ENCODE data around the gene SCAF11. TPM values are rescaled to one million over a fixed set of nuclear protein-coding genes. Genes with fewer than 3 reads are reported as not detected.

Gene SCAF11
- total RNA-seq, 1 experiment from 2014 or later, result 121 TPM

DNA sequence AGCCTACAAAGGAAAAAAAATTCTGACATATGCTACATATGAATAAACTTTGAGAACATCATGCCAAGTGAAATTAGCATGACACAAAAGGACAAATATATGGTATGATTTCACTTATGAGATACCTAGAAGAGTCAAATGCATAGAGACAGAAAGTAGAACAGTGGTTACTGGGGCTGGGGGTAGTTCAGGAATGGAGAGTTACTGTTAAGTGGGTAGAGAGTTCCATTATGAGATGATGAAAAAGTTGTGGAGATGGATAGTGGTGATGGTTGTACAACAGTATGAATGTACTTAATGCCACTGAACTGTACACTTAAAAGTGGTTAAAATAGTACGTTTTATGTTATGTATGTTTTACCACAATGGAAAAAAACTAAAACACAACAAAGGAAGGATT, 92.3 kb downstream of the SCAF11 start:
- no TSS peak for BruUV-seq (replicated peaks)
- intact Hi-C loops (cut with micrococcal nuclease; ENCODE audit: unreplicated experiment), result no loop called here
- Histone ChIP-seq H3K9me3 (ENCODE audit: low read depth, low read length, poor library complexity, severe bottlenecking) (no peaks in the 10 kb centered on the region), H3K27me3 (replicated peaks; ENCODE audit: insufficient read depth, low read depth, low read length, poor library complexity) (no peaks in the 10 kb centered on the region), H3K27ac (ENCODE audit: low read depth, low read length, poor library complexity, severe bottlenecking) (no peak overlapping the region), H3K4me3 (ENCODE audit: low read depth, low read length, poor library complexity, severe bottlenecking) (no peak overlapping the region), H3K36me3 (ENCODE audit: insufficient read depth, low read length, poor library complexity, severe bottlenecking) (peaks cover 42% of the 10 kb centered on the region), H3K4me1 (ENCODE audit: insufficient read depth, low read length, poor library complexity, severe bottlenecking) (no peaks in the 10 kb centered on the region)
- POLR2A ChIA-PET (ENCODE audit: low non-redundant PET), result no interaction called here
- no peak for DNase-seq (ENCODE audit: low spot score)
- CTCF ChIA-PET, result no interaction called here
- TF ChIP-seq, protein P1, sequence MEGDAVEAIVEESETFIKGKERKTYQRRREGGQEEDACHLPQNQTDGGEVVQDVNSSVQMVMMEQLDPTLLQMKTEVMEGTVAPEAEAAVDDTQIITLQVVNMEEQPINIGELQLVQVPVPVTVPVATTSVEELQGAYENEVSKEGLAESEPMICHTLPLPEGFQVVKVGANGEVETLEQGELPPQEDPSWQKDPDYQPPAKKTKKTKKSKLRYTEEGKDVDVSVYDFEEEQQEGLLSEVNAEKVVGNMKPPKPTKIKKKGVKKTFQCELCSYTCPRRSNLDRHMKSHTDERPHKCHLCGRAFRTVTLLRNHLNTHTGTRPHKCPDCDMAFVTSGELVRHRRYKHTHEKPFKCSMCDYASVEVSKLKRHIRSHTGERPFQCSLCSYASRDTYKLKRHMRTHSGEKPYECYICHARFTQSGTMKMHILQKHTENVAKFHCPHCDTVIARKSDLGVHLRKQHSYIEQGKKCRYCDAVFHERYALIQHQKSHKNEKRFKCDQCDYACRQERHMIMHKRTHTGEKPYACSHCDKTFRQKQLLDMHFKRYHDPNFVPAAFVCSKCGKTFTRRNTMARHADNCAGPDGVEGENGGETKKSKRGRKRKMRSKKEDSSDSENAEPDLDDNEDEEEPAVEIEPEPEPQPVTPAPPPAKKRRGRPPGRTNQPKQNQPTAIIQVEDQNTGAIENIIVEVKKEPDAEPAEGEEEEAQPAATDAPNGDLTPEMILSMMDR (conservative IDR thresholded peaks at IDR 0.05; ENCODE audit: low read depth, low read length), result no peak
- TF ChIP-seq EZH2 (IDR thresholded peaks at IDR 0.05; ENCODE audit: borderline replicate concordance, low read depth, low read length, poor library complexity, severe bottlenecking), result no peak

DNA sequence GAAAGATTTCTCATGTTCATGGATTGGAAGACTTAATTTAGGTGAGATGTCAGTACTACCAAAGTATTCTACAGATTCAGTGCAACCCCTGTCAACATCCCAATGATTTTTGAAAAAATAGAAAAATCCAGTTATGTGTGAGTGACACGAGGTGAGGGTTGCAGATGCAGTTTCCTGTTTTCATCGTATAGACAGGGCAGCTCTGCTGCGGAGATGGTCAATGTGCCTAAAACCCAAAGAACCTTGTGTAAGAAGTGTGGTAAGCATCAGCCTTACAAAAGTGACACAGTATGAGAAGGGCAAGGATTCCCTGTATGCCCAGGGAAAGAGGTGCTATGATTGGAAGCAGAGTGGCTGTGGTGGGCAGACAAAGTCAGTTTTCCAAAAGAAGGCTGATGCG, 94.4 kb downstream of the SCAF11 start:
- no peak for DNase-seq (ENCODE audit: low spot score)
- no peak overlapping the region for H3K27ac ChIP-seq (ENCODE audit: low read depth, low read length, poor library complexity, severe bottlenecking)
- peaks cover 46% of the 10 kb centered on the region for H3K36me3 ChIP-seq (ENCODE audit: insufficient read depth, low read length, poor library complexity, severe bottlenecking)
- no peak overlapping the region for H3K4me3 ChIP-seq (ENCODE audit: low read depth, low read length, poor library complexity, severe bottlenecking)
- H3K9me3 ChIP-seq (ENCODE audit: low read depth, low read length, poor library complexity, severe bottlenecking), result no peaks in the 10 kb centered on the region
- H3K4me1 ChIP-seq (ENCODE audit: insufficient read depth, low read length, poor library complexity, severe bottlenecking), result no peaks in the 10 kb centered on the region
- POLR2A ChIA-PET (ENCODE audit: low non-redundant PET), result no interaction called here
- no TSS peak for BruUV-seq (replicated peaks)
- TF ChIP-seq, protein P1 (conservative IDR thresholded peaks at IDR 0.05; ENCODE audit: low read depth, low read length), result no peak
- TF ChIP-seq EZH2 (IDR thresholded peaks at IDR 0.05; ENCODE audit: borderline replicate concordance, low read depth, low read length, poor library complexity, severe bottlenecking), result no peak
- CTCF ChIA-PET, result no interaction called here
- intact Hi-C loops (cut with micrococcal nuclease; ENCODE audit: unreplicated experiment), result no loop called here
- H3K27me3 ChIP-seq (replicated peaks; ENCODE audit: insufficient read depth, low read depth, low read length, poor library complexity), result no peaks in the 10 kb centered on the region

DNA sequence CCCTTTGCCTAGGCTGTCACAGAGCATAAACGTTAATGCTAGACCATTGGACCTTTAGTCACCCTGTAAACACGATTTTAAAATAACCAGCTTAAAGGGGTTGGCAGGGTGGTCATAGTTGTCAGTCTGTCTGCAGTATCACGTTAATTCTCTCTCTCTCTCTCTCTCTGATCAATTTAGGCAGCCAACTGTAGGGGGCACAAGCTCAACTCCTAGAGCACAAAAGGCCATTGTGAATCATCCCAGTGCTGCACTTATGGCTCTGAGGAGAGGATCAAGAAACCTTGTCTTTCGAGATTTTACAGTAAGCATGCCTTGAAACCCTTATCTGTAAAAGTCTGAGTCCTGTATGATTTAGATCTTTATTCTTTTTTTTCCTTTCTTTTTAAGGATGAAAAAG, 97.1 kb downstream of the SCAF11 start:
- intact Hi-C loops (cut with micrococcal nuclease; ENCODE audit: unreplicated experiment), result no loop called here
- no peaks in the 10 kb centered on the region for H3K9me3 ChIP-seq (ENCODE audit: low read depth, low read length, poor library complexity, severe bottlenecking)
- ChIA-PET POLR2A (ENCODE audit: low non-redundant PET) (no interaction called here), CTCF (no interaction called here)
- no TSS peak for BruUV-seq (replicated peaks)
- H3K4me1 ChIP-seq (ENCODE audit: insufficient read depth, low read length, poor library complexity, severe bottlenecking), result no peaks in the 10 kb centered on the region
- no peak overlapping the region for H3K4me3 ChIP-seq (ENCODE audit: low read depth, low read length, poor library complexity, severe bottlenecking)
- no peak overlapping the region for H3K27ac ChIP-seq (ENCODE audit: low read depth, low read length, poor library complexity, severe bottlenecking)
- no peaks in the 10 kb centered on the region for H3K27me3 ChIP-seq (replicated peaks; ENCODE audit: insufficient read depth, low read depth, low read length, poor library complexity)
- DNase-seq (ENCODE audit: low spot score), result peak; percentile 45
- peaks cover 41% of the 10 kb centered on the region for H3K36me3 ChIP-seq (ENCODE audit: insufficient read depth, low read length, poor library complexity, severe bottlenecking)
- TF ChIP-seq EZH2 (IDR thresholded peaks at IDR 0.05; ENCODE audit: borderline replicate concordance, low read depth, low read length, poor library complexity, severe bottlenecking), result no peak
- TF ChIP-seq, protein P1 (conservative IDR thresholded peaks at IDR 0.05; ENCODE audit: low read depth, low read length), result peak; percentile 48
